Caco-2 (cell line): ENCODE data around the gene PTDSS2. TPM values are rescaled to one million over a fixed set of nuclear protein-coding genes. Genes with fewer than 3 reads are reported as not detected.

Source experiments
- BruUV-seq: library from RNA; stranded (reverse); fragments of 400-500 nt; replicated peaks from 2 replicates; lab custom pipeline; 2021; lab: Mats Ljungman, UMichigan
- CTCF ChIA-PET: fragments of 300-600 bp; sonication (Branson Sonifier 250); formaldehyde crosslinking; loops from one replicate; lab custom pipeline; 2022; ENCODE audit warnings: antibody characterized with exemption; lab: Charles Lee
- POLR2A ChIA-PET: fragments of 300-600 bp; sonication (Branson Sonifier 250); formaldehyde crosslinking; loops from one replicate; lab custom pipeline; 2022; ENCODE audit warnings: antibody characterized with exemption; lab: Charles Lee
- DNase-seq, 2 experiments: peaks; one replicate each; pipeline versions ENCODE4 v3.0.0 to v3.0.0-alpha.2; 2020 to 2022
- H3K27me3 ChIP-seq: replicated peaks from 2 replicates; pipeline ENCODE4 v1.6.0; 2011; ENCODE audit warnings: low read length; ENCODE audit not compliant: control insufficient read depth, insufficient read depth
- H3K36me3 ChIP-seq: 2 replicates; pipeline ENCODE4 v1.5.1; 2011; ENCODE audit warnings: low read length; ENCODE audit not compliant: control insufficient read depth, insufficient read depth
- H3K4me1 ChIP-seq: fragments of 250-450 bp; sonication (Bioruptor Pico); 2 replicates; pipeline ENCODE4 v1.5.1; 2020; ENCODE audit warnings: mild to moderate bottlenecking
- H3K4me3 ChIP-seq: 2 replicates; pipeline ENCODE4 v1.5.1; 2011; ENCODE audit warnings: low read depth, mild to moderate bottlenecking, control low read depth, low read length
- H3K9me3 ChIP-seq: fragments of 250-450 bp; sonication (Bioruptor Pico); 2 replicates; pipeline ENCODE4 v1.5.1; 2020; ENCODE audit warnings: mild to moderate bottlenecking, moderate library complexity
- H3K27ac Mint-ChIP-seq: one replicate; pipeline ENCODE4 v1.8.0; 2022; ENCODE audit warnings: mixed read lengths; ENCODE audit not compliant: unreplicated experiment
- H3K27me3 Mint-ChIP-seq: one replicate; pipeline ENCODE4 v1.8.0; 2022; ENCODE audit warnings: mixed read lengths; ENCODE audit not compliant: insufficient read depth, unreplicated experiment
- H3K36me3 Mint-ChIP-seq: one replicate; pipeline ENCODE4 v1.8.0; 2022; ENCODE audit warnings: mild to moderate bottlenecking, mixed read lengths; ENCODE audit not compliant: insufficient read depth, unreplicated experiment
- H3K4me1 Mint-ChIP-seq: one replicate; pipeline ENCODE4 v1.8.0; 2022; ENCODE audit warnings: low read depth, mixed read lengths; ENCODE audit not compliant: unreplicated experiment
- H3K4me3 Mint-ChIP-seq: one replicate; pipeline ENCODE4 v1.8.0; 2022; ENCODE audit warnings: mild to moderate bottlenecking, moderate library complexity, mixed read lengths; ENCODE audit not compliant: unreplicated experiment
- H3K9me3 Mint-ChIP-seq: one replicate; pipeline ENCODE4 v1.8.0; 2022; ENCODE audit warnings: mixed read lengths; ENCODE audit not compliant: unreplicated experiment
- CTCF ChIP-seq, 2 experiments: fragments of 200-600 bp in 1 of 2; IDR thresholded peaks; 1 replicate in 1 of 2; 2 replicates in 1 of 2; pipeline versions ENCODE4 v1.5.1 to v1.8.0; 2011 to 2022; ENCODE audit warnings: antibody characterized with exemption in 1 of 2, control low read depth in 1 of 2, inconsistent platforms in 1 of 2, low read depth in 1 of 2, low read length in 1 of 2, mild to moderate bottlenecking in 1 of 2, moderate library complexity in 1 of 2; ENCODE audit not compliant: insufficient read depth in 1 of 2, severe bottlenecking in 1 of 2, unreplicated experiment in 1 of 2
- intact Hi-C: fragments of 100-400 bp; cut with micrococcal nuclease; formaldehyde crosslinking; loops from one replicate; pipeline ENCODE4 v1.10.0; 2022; ENCODE audit not compliant: unreplicated experiment
- total RNA-seq: library from RNA; stranded (reverse); gene quantifications from 2 replicates; pipeline ENCODE4 v1.2.3, GENCODE V29; 2022

PTDSS2 gene
- total RNA-seq, 1 experiment from 2014 or later: 44.3 TPM

DNA sequence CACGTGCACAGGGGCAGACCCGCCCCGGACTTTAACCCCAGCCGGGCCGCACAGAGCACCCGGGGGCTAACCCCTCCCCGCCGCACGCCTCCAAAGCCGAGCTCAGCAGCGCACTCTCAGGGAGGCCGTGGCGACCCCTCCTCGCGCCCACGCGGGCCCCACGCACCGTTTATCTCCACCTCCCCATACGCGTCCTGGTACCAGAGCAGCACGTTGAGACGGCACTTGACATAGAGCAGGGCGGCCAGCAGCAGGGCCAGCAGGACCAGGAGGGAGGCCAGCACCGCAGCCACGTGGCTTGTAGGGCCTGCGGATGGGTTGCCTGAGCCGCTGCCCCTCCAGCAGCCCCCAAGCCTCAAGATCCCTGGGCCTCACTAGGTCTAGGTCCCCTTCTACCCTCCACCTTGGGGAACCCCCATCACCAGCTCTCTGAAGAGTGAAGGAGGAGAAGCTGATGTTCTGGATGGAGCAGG, 42.4 kb upstream of the PTDSS2 start:
- H3K27ac Mint-ChIP-seq: no peak overlapping the region
- no peaks in the 10 kb centered on the region for H3K27me3 Mint-ChIP-seq
- peaks cover 9% of the 10 kb centered on the region for H3K4me1 ChIP-seq
- intact Hi-C loops: no loop called here
- no peaks in the 10 kb centered on the region for H3K4me1 Mint-ChIP-seq
- no peaks in the 10 kb centered on the region for H3K27me3 ChIP-seq
- no peak for TF ChIP-seq CTCF (IDR thresholded peaks at IDR 0.05; ENCODE audit: insufficient read depth in 1 of 2, low read depth in 1 of 2, low read length in 1 of 2, severe bottlenecking in 1 of 2, unreplicated experiment in 1 of 2)
- no peak for DNase-seq
- no TSS peak for BruUV-seq
- peaks cover 3% of the 10 kb centered on the region; the same call in 1 of the 2 replicates for H3K9me3 ChIP-seq
- peaks cover 74% of the 10 kb centered on the region for H3K36me3 Mint-ChIP-seq
- H3K4me3 Mint-ChIP-seq: no peak overlapping the region
- CTCF ChIA-PET: interaction anchor here (1.3 to 1.5 kb wide), 3 partner anchors 9 to 42 kb away, joined by 3 to 12 read pairs (median 8); partner anchors contain the start of gene PTDSS2
- POLR2A ChIA-PET: interaction anchor here (0.8 to 1.1 kb wide), 2 partner anchors 9 to 14 kb away, joined by 5 to 7 read pairs; partner anchors contain the start of gene PKP3
- H3K36me3 ChIP-seq: peaks cover 5% of the 10 kb centered on the region
- H3K9me3 Mint-ChIP-seq: no peaks in the 10 kb centered on the region
- no peak overlapping the region for H3K4me3 ChIP-seq

- POLR2A ChIA-PET: no interaction called here
Observed at GRCh38 chr11:408154-409007, 41.7 kb upstream of the PTDSS2 start.

More at GRCh38 chr11:408154-409007, 41.7 kb upstream of the PTDSS2 start:
- peaks cover 5% of the 10 kb centered on the region for H3K36me3 ChIP-seq
- Mint-ChIP-seq H3K4me1 (no peaks in the 10 kb centered on the region), H3K27ac (no peak overlapping the region), H3K4me3 (no peak overlapping the region), H3K27me3 (no peaks in the 10 kb centered on the region), H3K9me3 (no peaks in the 10 kb centered on the region), H3K36me3 (peaks cover 68% of the 10 kb centered on the region)
- intact Hi-C loops: no loop called here
- peaks cover 3% of the 10 kb centered on the region; the same call in 1 of the 2 replicates for H3K9me3 ChIP-seq
- BruUV-seq: no TSS peak
- no peak for TF ChIP-seq CTCF (IDR thresholded peaks at IDR 0.05; ENCODE audit: insufficient read depth in 1 of 2, low read depth in 1 of 2, low read length in 1 of 2, severe bottlenecking in 1 of 2, unreplicated experiment in 1 of 2)
- H3K27me3 ChIP-seq: no peaks in the 10 kb centered on the region
- CTCF ChIA-PET: interaction anchor here (1.4 kb wide), 1 partner anchor 40 kb away, joined by 12 read pairs; no protein-coding TSS in a partner anchor
- no peak for DNase-seq
- peaks cover 9% of the 10 kb centered on the region for H3K4me1 ChIP-seq
- no peak overlapping the region for H3K4me3 ChIP-seq
